ENCODE measurements around the gene UBE2D4. TPM values are rescaled to one million over a fixed set of nuclear protein-coding genes. Genes with fewer than 3 reads are reported as not detected.
"Not testable (repeated sequence)": the region's sequence is repeated elsewhere in the genome, so short reads cannot be mapped to it uniquely, and the experiment has no call there.

Gene UBE2D4
- total and polyA plus RNA-seq, 3 experiments from 2014 or later, result 13.9 to 16.2 (median 15.2) TPM

GRCh38 chr7:43884617-43885016 is 41.6 kb upstream of the UBE2D4 start:
- H3K4me3 Mint-ChIP-seq, result no peak overlapping the region
- CTCF ChIA-PET, result interaction anchor here (0.5 kb wide), 1 partner anchor 45 kb away, joined by 3 read pairs; no protein-coding TSS in a partner anchor
- peaks cover 17% of the 10 kb centered on the region for H3K36me3 ChIP-seq (ENCODE audit: insufficient read depth, low read length)

GRCh38 chr7:43888993-43889945 is 37.0 kb upstream of the UBE2D4 start:
- Mint-ChIP-seq H3K4me1 (peaks cover 34 to 46% (median 43%) of the 10 kb centered on the region in 3 donors), H3K4me3 (peak overlapping the region in 1 of 7 donors; percentile 29), H3K9me3 (no peaks in the 10 kb centered on the region), H3K27me3 (no peaks in the 10 kb centered on the region), H3K36me3 (peaks cover 0 to 23% (median 10%) of the 10 kb centered on the region in 3 donors), H3K27ac (peak overlapping the region in 4 of 8 donors; percentile 13 to 67 (median 32))
- no peak for DNase-seq
- Histone ChIP-seq H3K4me1 (ENCODE audit: insufficient read depth, low read length) (peaks cover 10% of the 10 kb centered on the region), H3K9me3 (ENCODE audit: low read length) (no peaks in the 10 kb centered on the region), H3K27ac (ENCODE audit: low read depth, low read length) (no peak overlapping the region), H3K4me3 (ENCODE audit: low read length) (no peak overlapping the region), H3K36me3 (ENCODE audit: insufficient read depth, low read length) (peaks cover 7% of the 10 kb centered on the region), H3K27me3 (ENCODE audit: insufficient read depth, low read length, poor library complexity, severe bottlenecking) (no peaks in the 10 kb centered on the region)
- CTCF ChIA-PET, result no interaction called here
- POLR2A ChIA-PET, result no interaction called here

More at GRCh38 chr7:43884617-43885016, 41.6 kb upstream of the UBE2D4 start:
- no peaks in the 10 kb centered on the region for H3K9me3 Mint-ChIP-seq
- no peaks in the 10 kb centered on the region for H3K27me3 Mint-ChIP-seq
- Histone ChIP-seq H3K9me3 (ENCODE audit: low read length) (no peaks in the 10 kb centered on the region), H3K27ac (ENCODE audit: low read depth, low read length) (no peak overlapping the region), H3K27me3 (ENCODE audit: insufficient read depth, low read length, poor library complexity, severe bottlenecking) (no peaks in the 10 kb centered on the region), H3K4me1 (ENCODE audit: insufficient read depth, low read length) (no peaks in the 10 kb centered on the region), H3K4me3 (ENCODE audit: low read length) (no peak overlapping the region)
- peak overlapping the region in 1 of 8 donors; percentile 6 for H3K27ac Mint-ChIP-seq
- no peak for DNase-seq
- POLR2A ChIA-PET, result no interaction called here
- H3K36me3 Mint-ChIP-seq, result peaks cover 0 to 56% (median 17%) of the 10 kb centered on the region in 3 donors
- H3K4me1 Mint-ChIP-seq, result peaks cover 12 to 13% (median 13%) of the 10 kb centered on the region in 3 donors

- Mint-ChIP-seq H3K27me3 (no peaks in the 10 kb centered on the region), H3K4me3 (no peak overlapping the region)
- POLR2A ChIA-PET, result no interaction called here
Measured at GRCh38 chr7:43890468-43890867, 35.8 kb upstream of the UBE2D4 start.

GRCh38 chr7:43891069-43891955 is 34.9 kb upstream of the UBE2D4 start:
- no peak overlapping the region for H3K4me3 Mint-ChIP-seq
- no peaks in the 10 kb centered on the region for H3K9me3 Mint-ChIP-seq
- no peaks in the 10 kb centered on the region for H3K27me3 ChIP-seq (ENCODE audit: insufficient read depth, low read length, poor library complexity, severe bottlenecking)
- no peak overlapping the region for H3K27ac ChIP-seq (ENCODE audit: low read depth, low read length)
- H3K36me3 Mint-ChIP-seq, result peaks cover 3 to 13% (median 7%) of the 10 kb centered on the region in 3 donors
- no peak for DNase-seq
- H3K9me3 ChIP-seq (ENCODE audit: low read length), result no peaks in the 10 kb centered on the region
- H3K4me1 ChIP-seq (ENCODE audit: insufficient read depth, low read length), result peaks cover 10% of the 10 kb centered on the region
- no peak overlapping the region for H3K27ac Mint-ChIP-seq
- no peak overlapping the region for H3K4me3 ChIP-seq (ENCODE audit: low read length)
- H3K4me1 Mint-ChIP-seq, result peaks cover 36 to 59% (median 43%) of the 10 kb centered on the region in 3 donors
- H3K36me3 ChIP-seq (ENCODE audit: insufficient read depth, low read length), result no peaks in the 10 kb centered on the region
- H3K27me3 Mint-ChIP-seq, result no peaks in the 10 kb centered on the region
- CTCF ChIA-PET, result no interaction called here
- POLR2A ChIA-PET, result no interaction called here

More at GRCh38 chr7:43890468-43890867, 35.8 kb upstream of the UBE2D4 start:
- DNase-seq, result no peak
- H3K9me3 Mint-ChIP-seq, result no peaks in the 10 kb centered on the region
- CTCF ChIA-PET, result no interaction called here
- H3K4me1 Mint-ChIP-seq, result peaks cover 36 to 54% (median 43%) of the 10 kb centered on the region in 3 donors
- H3K36me3 Mint-ChIP-seq, result peaks cover 3 to 15% (median 8%) of the 10 kb centered on the region in 3 donors
- peaks cover 5% of the 10 kb centered on the region for H3K36me3 ChIP-seq (ENCODE audit: insufficient read depth, low read length)
- no peak overlapping the region for H3K4me3 ChIP-seq (ENCODE audit: low read length)
- H3K9me3 ChIP-seq (ENCODE audit: low read length), result no peaks in the 10 kb centered on the region
- no peak overlapping the region for H3K27ac Mint-ChIP-seq
- no peak overlapping the region for H3K27ac ChIP-seq (ENCODE audit: low read depth, low read length)
- no peaks in the 10 kb centered on the region for H3K27me3 ChIP-seq (ENCODE audit: insufficient read depth, low read length, poor library complexity, severe bottlenecking)
- H3K4me1 ChIP-seq (ENCODE audit: insufficient read depth, low read length), result peaks cover 10% of the 10 kb centered on the region

GRCh38 chr7:43895847-43896415 is 30.3 kb upstream of the UBE2D4 start:
- no peaks in the 10 kb centered on the region for H3K36me3 ChIP-seq (ENCODE audit: insufficient read depth, low read length)
- POLR2A ChIA-PET, result interaction anchor here (0.7 kb wide), 1 partner anchor 678 kb away, joined by 7 read pairs; no protein-coding TSS in a partner anchor
- Mint-ChIP-seq H3K27ac (peak overlapping the region in 1 of 8 donors; percentile 61), H3K27me3 (no peaks in the 10 kb centered on the region), H3K36me3 (peaks cover 3 to 12% (median 4%) of the 10 kb centered on the region in 3 donors), H3K9me3 (no peaks in the 10 kb centered on the region), H3K4me3 (no peak overlapping the region), H3K4me1 (peaks cover 24 to 54% (median 36%) of the 10 kb centered on the region in 3 donors)
- H3K4me1 ChIP-seq (ENCODE audit: insufficient read depth, low read length), result peaks cover 10% of the 10 kb centered on the region
- CTCF ChIA-PET, result no interaction called here
- no peaks in the 10 kb centered on the region for H3K27me3 ChIP-seq (ENCODE audit: insufficient read depth, low read length, poor library complexity, severe bottlenecking)
- no peaks in the 10 kb centered on the region for H3K9me3 ChIP-seq (ENCODE audit: low read length)
- H3K4me3 ChIP-seq (ENCODE audit: low read length), result no peak overlapping the region
- no peak overlapping the region for H3K27ac ChIP-seq (ENCODE audit: low read depth, low read length)
- DNase-seq, result no peak

- H3K4me3 ChIP-seq (ENCODE audit: low read length); H3K4me1 ChIP-seq (ENCODE audit: insufficient read depth, low read length); DNase-seq; H3K9me3 Mint-ChIP-seq; CTCF ChIA-PET; H3K27ac ChIP-seq (ENCODE audit: low read depth, low read length); H3K4me3 Mint-ChIP-seq; H3K27me3 Mint-ChIP-seq; H3K27me3 ChIP-seq (ENCODE audit: insufficient read depth, low read length, poor library complexity, severe bottlenecking); H3K27ac Mint-ChIP-seq; H3K36me3 ChIP-seq (ENCODE audit: insufficient read depth, low read length); H3K9me3 ChIP-seq (ENCODE audit: low read length): not testable (repeated sequence)
- Mint-ChIP-seq H3K4me1 (peaks cover 18 to 53% (median 32%) of the 10 kb centered on the region in 3 donors), H3K36me3 (peaks cover 3 to 14% (median 4%) of the 10 kb centered on the region in 3 donors)
- POLR2A ChIA-PET, result interaction anchor here (0.6 kb wide), 1 partner anchor 269 kb away, joined by 3 read pairs; no protein-coding TSS in a partner anchor
Measured at GRCh38 chr7:43898571-43898970, 27.7 kb upstream of the UBE2D4 start.

GRCh38 chr7:43902542-43903054 is 23.6 kb upstream of the UBE2D4 start:
- ChIA-PET POLR2A (no interaction called here), CTCF (no interaction called here)
- Histone ChIP-seq H3K36me3 (ENCODE audit: insufficient read depth, low read length) (no peaks in the 10 kb centered on the region), H3K4me1 (ENCODE audit: insufficient read depth, low read length) (peaks cover 20% of the 10 kb centered on the region), H3K9me3 (ENCODE audit: low read length) (no peaks in the 10 kb centered on the region), H3K27me3 (ENCODE audit: insufficient read depth, low read length, poor library complexity, severe bottlenecking) (no peaks in the 10 kb centered on the region), H3K27ac (ENCODE audit: low read depth, low read length) (no peak overlapping the region), H3K4me3 (ENCODE audit: low read length) (no peak overlapping the region)
- H3K27me3 Mint-ChIP-seq, result no peaks in the 10 kb centered on the region
- H3K4me1 Mint-ChIP-seq, result peaks cover 32 to 56% (median 44%) of the 10 kb centered on the region in 3 donors
- H3K36me3 Mint-ChIP-seq, result peaks cover 0 to 8% (median 3%) of the 10 kb centered on the region in 3 donors
- H3K9me3 Mint-ChIP-seq, result no peaks in the 10 kb centered on the region
- peak overlapping the region in 4 of 8 donors; percentile 2 to 57 (median 14) for H3K27ac Mint-ChIP-seq
- H3K4me3 Mint-ChIP-seq, result peak overlapping the region in 1 of 7 donors; percentile 29
- no peak for DNase-seq

Data from CD8-positive, alpha-beta memory T cell (primary cell).